Activated naive CD4-positive, alpha-beta T cell treated with Interleukin-2 at 50 U/mL for 16 hours (primary cell): Measurements from ENCODE around the gene SLC22A23.

Experiments used
- DNase-seq: peaks from one replicate; pipeline ENCODE4 v3.0.0-alpha.2; 2020

SLC22A23 gene

DNA sequence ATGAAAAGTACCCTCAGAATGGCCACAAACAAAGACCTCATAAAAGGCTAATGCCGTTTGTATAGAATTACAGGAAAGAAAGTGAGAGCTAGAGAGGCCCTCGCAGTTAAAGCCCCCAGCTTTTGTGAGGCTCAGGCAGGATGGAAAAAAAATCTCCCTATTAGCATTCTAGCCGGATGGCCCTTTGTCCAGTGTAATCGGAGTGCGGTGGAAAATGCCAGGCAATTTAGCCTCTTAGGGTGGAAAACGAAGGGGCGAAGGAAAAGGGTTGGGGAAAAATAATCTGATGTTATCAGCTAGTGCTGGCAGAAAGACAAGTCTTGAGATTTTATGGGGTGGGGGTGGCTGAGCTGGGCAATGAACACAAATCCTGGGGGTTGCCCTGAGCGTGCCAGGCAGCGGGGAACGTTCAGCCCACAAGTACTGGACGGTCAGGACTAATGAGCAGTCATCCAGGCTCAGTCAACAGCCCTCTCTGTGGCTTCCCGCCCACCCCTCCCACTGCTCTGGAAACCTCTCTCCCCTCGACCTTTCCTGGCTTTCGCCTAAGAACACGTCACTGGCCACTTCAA is 105.7 kb downstream of the SLC22A23 start:
- no peak for DNase-seq

DNA sequence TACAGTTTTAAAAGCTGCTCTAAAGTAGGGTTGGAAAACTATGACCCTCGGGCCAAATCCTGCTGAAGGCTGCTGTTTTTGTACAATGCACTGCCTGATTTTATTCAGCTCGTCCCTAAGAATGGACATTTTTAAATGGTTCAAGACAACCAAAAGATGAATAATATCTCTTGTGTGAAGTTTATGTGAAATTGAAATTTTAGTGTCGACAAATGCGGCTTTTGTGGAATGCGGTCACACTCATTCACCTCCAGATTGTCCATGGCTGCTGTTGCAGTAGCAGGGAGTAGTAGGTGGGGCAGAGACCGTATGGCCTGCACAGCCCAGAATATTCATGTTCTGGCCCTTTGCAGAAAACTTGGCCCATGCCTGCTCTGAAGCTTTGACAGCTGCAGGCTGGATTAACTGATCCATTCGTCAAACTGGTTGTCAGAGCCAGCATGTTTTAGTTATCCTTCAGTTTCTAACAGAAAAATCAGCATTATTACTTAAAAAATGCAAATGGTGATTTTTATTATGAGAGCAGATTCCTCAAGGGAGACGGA is 106.5 kb downstream of the SLC22A23 start:
- no peak for DNase-seq

DNA sequence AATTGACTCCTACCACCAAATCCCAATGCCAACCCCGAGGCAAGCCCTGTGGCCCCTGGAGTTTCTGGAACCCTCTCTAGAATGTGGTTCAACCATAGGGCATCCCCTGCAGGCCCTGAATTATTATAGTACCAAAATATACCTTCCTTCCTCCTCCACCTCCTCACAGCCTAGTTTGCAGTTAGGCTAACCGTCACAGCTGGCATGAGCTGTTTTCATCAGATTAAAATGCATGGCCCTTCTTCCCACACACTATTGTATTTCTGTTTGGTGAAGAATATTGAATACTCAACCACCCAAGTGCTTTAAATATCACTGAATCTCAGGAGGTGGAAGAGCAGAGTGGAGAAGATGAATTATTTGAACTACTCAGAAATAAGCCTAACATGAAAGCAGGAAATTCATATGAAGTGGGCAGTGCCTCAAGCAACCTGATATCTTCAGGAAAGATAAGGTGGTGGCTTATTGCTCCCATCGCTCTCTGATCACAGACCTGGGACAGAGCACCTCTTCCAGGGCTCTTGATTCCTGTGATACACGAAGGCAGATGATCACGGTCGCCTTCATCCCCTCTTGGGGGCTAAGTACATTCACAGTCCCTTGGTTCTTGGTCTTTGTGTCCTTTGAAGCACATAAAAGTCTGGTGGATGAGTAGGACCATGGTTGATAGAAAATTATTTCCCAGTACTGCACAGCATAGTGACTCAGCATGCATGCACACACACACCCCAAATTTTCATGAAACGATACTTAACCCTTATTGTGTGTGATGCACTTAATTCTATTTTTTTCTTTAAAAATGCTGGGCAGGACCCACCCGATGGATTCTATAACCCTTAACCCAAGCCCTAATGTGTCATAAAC is 107.2 kb downstream of the SLC22A23 start:
- DNase-seq, result no peak

DNA sequence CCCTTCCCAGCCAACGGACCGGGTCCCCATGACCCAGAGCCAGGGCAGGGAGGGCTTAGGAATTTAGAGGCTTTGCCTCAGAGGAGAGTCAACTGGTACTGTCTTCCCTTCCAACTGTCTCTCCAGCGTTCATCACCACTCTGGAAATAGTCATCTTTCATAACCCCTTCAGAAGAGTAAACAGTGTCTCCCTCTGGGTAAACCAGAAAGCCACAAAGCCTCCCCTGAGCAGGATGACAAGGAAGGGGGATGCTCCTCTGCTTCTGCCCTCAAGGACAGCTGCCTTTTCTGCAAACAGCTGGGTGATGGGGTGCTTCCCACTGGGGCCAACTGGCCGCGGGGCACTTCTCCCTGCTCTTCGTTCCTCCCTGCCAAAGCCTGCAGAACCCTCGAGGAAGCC is 108.0 kb downstream of the SLC22A23 start:
- DNase-seq, result no peak

DNA sequence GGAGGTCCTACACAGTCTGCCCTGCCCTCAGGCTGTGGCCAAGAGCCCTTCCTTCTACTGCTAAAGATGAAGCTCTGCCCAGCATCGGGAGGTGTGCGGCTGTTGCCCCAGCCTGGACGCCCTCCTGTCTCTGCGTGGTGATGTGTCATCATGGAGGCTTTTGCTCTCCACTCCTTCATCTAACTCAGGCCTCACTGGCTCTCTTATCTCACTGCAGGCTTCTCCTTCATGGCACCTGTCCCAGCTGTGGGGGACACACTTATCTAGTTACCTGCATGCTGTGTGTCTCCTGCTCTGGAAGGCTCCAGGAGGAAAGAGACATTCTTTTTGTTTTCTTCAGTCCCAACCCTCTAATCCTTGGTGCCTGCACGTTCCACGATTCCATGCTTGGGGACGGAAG is 109.0 kb downstream of the SLC22A23 start:
- no peak for DNase-seq

DNA sequence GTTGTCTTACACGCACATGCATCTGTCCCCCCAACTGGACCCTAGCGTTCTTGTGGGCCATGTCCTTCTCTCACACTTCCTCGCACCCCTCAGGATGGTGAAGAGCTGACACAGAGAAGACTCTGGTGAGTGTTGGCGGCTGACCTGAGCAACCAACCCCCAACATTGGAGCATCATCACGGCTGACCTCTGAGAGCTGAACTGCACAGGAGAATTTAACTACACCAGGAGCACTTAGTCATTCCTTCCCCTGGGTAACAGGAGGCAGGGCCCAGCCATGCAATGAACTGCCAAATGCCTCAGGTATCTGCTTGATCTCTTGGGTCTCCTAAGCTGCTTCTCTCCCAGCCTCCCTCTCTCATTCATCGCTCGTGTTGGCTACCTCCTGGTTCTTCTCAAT is 109.6 kb downstream of the SLC22A23 start:
- no peak for DNase-seq

DNA sequence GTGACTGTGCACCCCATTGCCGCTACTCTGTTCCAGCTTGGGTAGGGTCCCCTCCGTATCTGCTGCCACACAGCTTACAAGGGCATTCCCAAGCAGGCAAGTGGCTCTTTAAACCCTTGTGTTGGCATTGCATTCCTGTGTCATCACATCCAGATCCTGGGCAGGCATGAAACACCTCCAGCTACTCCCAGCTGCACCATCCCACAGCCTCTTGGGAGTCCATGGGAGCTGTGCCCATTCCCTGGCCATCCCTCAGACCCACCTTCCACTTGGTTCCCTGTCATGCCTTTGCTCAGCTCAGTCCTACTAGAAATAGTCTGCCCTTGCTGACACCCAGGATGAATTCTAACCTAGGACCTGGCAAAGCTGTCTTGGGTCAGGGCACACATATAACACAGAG is 110.4 kb downstream of the SLC22A23 start:
- DNase-seq, result no peak

DNA sequence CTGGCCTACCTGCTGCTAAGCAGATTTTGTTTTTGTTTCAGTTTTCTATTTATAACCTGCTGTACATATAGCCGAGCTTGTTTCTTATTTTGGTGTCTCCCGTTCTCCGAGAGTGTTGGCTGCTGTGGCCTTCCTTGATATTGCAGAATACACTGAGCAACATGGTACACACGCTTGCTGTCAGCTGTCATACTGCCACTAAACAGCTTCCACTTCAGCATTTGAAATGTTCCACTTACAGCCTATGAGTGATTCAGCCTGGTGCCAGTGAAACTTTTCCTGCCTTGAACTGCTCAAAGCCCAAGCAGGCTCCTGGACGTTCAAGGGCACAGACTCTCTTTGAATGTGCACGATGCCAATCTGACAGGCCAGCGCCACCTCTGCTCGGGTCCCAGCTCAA is 111.0 kb downstream of the SLC22A23 start:
- no peak for DNase-seq

DNA sequence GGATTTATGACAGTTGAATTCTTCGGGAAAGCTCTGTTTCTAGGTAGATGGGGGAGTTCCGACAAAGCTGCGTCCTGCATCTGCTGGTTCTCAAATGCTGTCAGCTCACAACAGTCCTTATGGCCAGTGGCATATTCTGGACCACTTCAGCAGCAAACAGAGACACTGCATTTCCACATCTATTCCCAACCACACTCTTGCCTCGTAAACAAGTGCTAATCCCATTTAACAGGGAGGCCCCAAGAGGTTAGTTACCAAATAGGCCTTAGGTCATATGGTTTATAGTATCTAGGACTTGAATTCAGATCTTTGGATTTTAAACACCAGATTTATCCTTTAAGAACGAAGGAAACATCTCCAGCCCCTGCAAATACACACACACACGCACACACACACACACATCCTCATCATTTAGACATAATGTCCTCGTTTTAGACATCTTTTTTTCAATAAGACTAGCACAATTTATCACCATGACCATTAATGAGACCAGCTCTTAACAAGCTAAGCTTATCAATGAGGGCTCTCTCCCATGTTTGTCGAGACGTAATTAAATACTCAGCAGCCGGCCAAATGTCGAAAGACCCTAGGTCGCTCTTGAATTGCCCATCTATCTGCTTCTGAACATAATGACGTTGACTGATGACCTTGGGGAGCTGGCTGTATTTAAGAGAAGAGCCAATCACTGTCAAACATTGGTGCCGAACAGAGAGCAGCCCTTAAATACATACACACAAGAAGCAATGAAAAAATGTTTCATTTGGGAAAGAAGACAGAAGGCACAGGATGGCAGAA is 113.6 kb downstream of the SLC22A23 start:
- DNase-seq, result no peak

DNA sequence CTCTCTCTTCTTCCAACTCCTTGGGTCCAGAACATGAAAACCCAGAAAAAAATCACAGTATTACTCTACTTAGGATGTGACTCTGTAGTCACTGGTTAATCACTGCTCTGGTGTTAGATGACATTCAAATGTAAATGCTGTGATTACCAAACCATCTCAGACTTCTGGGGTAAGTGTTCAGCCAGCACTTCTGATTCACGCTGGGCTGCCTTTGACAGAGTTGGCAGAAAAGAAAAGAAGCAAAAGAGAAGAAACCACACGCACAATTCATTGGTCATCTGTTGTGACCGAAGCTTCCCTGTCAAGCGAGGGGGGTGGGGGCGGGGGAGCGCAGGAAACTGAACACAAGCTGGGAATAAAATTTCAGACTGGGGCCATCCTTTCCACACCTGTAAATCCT is 115.4 kb downstream of the SLC22A23 start:
- no peak for DNase-seq

DNA sequence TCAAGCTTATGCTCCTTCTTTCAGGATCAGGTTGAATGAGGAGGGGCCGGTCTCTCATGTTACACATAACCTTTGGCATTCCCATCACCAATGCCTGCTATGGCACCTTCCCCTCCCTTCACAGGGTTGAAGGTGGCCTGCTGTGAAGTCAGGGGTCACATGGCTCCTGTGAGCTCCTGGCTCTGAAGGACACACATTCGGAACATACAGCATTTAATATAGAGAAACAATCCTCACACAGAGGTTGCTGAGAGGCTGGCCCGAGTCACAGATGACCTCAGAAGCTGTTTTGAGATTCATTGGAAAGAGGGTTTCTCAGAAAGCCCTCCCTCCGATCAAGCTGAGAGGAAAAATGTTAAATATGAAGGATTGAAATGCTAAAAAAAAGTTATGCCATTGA is 116.0 kb downstream of the SLC22A23 start:
- no peak for DNase-seq

DNA sequence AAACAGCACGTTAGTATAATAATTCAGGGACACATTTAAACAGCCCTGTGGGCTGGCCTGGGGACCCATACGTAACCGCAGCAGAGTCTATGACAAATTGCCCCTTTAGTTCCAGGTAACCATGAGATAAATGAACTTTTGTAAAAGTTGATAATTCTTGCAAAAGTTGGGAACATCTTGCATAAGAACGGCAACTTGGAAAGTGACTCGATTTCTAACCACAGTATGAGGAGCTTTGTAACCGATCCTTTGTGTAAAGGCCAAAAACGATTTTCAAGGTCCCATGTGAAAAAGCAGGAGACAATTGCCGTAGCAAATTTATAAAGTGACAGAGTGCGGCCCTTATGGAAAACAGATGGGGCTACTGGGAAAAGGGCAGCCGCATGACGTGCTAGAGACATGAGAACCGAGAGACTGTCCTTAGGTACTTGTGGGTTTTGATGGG is 116.5 kb downstream of the SLC22A23 start:
- DNase-seq, result no peak

DNA sequence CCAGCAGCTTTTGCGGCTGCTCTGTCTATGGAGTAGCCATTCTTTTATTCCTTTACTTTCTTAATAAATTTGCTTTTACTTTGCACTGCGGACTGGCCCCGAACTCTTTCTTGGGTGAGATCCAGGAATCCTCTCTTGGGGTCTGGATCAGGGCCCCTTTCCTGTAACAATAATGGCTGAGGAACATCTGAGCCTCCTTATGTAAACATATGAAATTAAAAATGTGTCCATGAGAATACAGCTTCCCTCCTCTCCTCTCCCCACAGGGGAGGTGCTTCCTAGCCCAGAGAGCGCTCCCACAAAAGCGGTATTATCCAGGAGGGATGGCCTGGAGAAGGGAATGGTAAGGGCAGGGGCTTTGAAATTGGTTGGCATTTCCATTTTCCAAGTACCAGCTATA is 117.0 kb downstream of the SLC22A23 start:
- no peak for DNase-seq

DNA sequence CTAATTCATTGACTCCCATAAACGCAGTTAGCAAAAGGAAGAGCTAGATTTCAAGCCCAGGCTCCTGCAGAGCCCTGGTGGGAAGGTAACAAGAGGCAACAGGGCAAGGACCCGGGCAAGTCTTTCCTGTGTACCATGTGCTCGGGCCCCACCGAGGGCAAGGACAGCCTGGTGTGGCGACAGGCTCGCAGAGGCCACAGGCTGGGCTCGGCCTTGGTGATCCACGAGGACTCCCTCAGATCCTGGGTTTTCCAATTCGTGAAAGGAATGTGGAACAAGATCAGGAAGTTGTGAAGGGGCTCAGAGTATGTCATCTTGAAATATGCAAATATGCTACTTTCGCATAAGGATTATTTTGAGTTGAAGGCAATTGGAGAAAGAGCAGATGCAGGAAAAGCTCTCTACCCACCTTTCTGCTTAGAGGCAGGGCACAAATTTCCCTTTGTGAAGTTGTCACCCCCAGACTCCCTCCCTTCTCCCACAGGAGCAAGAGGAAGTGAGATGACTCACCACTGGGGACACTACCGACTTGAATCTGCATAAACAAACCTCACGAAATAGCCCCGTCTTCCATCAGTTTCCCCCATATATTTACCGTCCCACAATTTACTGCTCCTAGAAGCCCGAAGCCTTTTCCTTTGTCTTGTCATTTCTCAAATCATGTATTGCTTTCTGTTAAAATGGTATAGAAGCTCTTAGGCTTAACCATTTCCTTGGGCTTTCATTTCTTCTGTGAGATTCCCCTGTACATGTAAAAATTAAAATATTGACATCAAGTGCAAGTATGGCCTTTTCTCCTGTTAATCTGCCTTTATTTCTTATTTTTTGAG is 119.1 kb downstream of the SLC22A23 start:
- DNase-seq, result no peak

DNA sequence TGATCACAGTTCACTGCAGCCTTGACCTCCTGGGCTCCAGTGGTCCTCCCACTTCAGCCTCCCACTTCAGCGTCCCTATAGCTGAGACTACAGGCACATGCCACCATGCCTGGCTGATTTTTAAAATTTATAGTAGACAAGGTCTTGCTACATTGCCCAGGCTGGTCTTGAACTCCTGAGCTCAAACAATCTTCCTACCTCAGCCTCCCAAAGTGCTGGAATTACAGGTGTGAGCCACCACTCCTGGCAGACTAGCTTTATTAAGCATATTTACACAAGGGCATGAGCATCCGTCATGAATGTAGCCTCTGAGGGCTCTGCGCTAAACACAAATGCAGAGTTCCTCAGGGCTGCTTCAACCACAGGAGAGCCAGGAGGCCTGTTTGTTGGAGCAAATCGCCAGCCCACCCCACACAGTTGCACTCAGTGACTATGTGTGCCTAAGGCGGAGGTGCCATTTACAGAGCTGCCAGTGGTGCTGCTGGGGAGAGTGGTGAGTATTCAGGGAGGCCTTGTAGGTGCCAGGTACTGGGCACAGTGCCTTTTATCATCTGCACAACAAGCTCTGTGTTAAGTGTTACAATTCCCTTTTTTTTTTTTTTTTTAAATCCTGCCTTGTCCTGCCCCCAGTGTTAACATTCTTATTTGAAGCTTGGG is 119.9 kb downstream of the SLC22A23 start:
- DNase-seq, result no peak

DNA sequence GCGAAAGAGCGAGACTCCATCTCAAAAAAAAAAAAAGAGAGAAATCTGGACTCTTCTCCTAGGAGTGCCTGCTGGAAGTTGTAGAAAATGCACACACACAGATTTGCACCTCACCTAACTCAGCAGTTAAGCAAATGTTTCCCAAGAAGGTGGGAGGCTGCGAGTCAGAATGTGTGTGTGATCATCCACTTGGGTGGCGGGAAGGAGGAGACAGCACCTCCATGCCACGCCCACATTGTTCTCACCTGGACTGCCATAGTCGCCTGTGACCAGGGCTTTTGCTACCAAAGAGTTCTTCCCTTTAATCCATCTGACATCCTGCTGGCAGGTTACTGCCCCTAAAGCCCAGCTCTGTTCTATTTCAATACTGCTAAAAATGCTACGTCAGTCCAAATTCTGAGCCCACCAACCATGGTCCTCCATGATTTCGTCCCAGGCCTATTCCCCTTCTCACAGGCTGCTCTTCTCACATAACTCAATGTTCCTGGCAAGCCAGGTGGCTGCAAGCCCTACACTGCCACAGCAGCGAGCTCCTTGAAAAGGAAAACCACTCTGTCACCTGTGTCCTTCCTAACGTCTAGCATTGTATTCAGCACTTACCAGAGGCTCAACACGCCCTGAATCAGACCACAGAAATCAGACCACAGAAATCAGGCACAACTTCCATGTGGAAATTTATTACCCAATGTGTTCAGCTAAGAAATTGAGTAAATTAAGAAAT is 120.6 kb downstream of the SLC22A23 start:
- DNase-seq, result no peak

DNA sequence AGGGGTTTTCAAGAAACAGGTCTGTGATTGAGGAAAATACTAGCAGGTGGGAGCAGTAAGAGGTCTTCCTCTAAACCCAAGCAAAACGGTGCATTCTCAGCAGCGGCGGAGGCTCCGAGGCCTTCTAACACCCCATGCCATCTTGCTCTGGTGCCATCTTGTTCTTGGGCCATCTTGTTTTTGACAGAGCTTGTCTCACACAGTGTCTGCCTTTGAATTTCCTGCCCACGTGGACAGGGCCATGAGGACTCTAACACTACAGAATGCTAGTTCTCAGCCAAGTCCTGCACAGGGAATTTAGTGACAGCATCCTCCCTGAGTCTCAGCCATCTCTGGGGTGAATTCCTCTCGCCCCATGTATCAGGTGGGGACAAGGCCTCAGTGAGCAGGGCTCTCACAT is 121.7 kb downstream of the SLC22A23 start:
- DNase-seq, result no peak

DNA sequence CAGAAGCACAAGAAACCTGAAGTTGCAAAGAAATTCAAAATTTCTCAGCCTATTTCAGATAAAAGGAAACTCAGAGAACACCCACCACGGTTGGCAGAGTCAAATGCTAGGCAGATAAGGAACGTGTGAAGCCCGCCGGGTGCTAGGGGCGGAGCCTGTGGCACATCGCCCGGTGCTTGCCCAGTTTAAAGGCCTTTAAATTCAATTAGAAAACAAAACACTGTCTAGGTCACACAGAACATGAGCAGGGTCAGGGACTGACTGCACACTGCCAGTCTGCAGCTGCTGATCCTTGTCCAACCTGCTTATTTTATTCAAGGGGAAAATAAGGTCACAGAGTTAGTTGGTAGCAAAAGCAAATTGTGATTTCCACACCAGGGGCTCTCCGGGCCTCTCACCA is 122.3 kb downstream of the SLC22A23 start:
- DNase-seq, result no peak

DNA sequence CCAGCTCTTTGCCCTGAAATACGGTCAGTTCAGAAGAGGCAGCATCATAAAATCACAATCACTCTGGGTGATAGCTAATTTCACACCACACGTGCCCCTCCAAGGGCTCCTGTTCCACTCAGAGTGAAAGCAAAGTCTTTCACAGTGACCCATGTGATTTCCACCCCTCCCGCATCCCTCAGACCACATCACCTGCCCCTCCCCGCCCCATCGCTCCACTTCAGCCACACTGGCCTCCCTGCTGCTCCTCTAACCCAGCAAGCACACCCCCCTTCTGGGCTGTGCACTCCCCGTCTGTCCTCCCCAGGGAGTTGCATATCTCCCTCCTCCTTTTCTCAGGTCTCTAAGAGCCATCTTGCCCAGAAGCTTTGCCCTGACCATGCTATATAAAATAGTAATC is 123.6 kb downstream of the SLC22A23 start:
- DNase-seq, result no peak

DNA sequence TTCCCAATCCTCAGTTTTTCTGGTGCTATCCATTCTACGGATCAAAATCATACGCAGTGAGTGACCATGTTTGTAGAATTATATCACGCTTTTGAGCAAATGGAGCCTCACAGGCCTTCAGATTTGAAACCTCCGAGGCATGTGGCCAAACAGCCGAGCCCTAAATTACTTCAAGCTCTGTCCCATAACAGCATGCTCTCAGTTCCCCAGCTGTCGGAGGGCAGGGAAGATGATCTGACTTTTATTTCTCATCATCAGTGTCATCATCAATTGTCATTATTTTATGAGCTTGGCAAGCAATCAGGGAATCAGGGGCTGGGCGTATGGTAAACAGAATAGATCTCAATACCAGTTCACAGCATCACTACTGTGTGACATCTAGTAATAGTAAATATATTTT is 124.9 kb downstream of the SLC22A23 start:
- DNase-seq, result no peak

DNA sequence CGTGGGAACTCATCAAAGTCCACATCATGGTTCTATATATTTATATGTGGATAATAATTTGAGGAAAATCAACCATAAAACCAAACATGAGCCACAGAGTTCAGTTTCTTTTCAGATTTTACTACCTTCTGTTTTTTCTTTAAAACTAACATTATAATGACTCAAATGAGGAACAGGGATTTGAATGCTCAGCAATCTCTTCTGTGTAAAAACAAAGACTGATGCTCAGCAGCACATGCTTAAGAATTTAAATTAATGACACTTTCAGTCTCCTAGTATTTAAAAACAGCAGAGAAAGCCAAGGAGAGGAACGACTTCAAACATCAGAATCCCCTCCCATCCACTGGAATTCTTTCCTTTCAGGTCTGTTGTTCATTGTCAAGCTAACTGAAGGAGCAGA is 125.4 kb downstream of the SLC22A23 start:
- DNase-seq, result no peak
